Pancreas (tissue), 10 donors: ENCODE results near the gene WDFY4. TPM values are rescaled to one million over a fixed set of nuclear protein-coding genes. Genes with fewer than 3 reads are reported as not detected.

Source experiments
- ATAC-seq, 4 donors: fragments of 200-7000 bp; cut with Tn5 transposase; one replicate each; pipeline versions ENCODE4 v1.8.0 to v1.9.1; 2020; ENCODE audit warnings: mild to moderate bottlenecking in 4 of 4, moderate library complexity in 4 of 4
- DNase-seq, 6 donors: peaks; one replicate each; pipeline ENCODE4 v3.0.0-alpha.2; 2020
- FAIRE-seq: peaks from 2 replicates; lab custom pipeline; 2012; peaks lifted over from hg19 to GRCh38; lab: Jason Lieb, UNC
- H3K27ac ChIP-seq, 4 donors: fragments of 200-600 bp; sonication (generic); 1 replicate in 3 of 4; 2 replicates in 1 of 4; pipeline versions ENCODE4 v1.5.0 to v1.8.0; 2020
- H3K27me3 ChIP-seq, 4 donors: fragments of 200-600 bp; one replicate each; pipeline ENCODE4 v1.8.0; 2021
- H3K36me3 ChIP-seq, 3 donors: fragments of 200-600 bp; sonication (generic) in 1 of 3; one replicate each; pipeline versions ENCODE4 v1.5.0 to v1.8.0; 2020 to 2021
- H3K4me1 ChIP-seq, 3 donors: fragments of 200-600 bp; one replicate each; pipeline ENCODE4 v1.8.0; 2021
- H3K4me3 ChIP-seq, 4 donors: fragments of 200-600 bp; sonication (generic) in 2 of 4; one replicate each; pipeline versions ENCODE4 v1.5.0 to v1.8.0; 2020 to 2021
- H3K9me3 ChIP-seq, 4 donors: fragments of 200-600 bp; one replicate each; pipeline ENCODE4 v1.8.0; 2021
- CTCF ChIP-seq, 4 donors: fragments of 200-600 bp; sonication (generic) in 3 of 4; IDR thresholded peaks; one replicate each; pipeline versions ENCODE4 v1.5.0 to v1.8.0; 2021; ENCODE audit warnings: antibody characterized with exemption in 4 of 4
- WGBS, 2 donors: extraction: QIAGEN DNeasy Blood & Tissue Kit; methylation state at CpG; one replicate each; pipeline ENCODE4 v1.1.7; 2013; 5-methylcytosine and 5-hydroxymethylcytosine counted together
- intact Hi-C, 3 donors: fragments of 100-400 bp; cut with DNase I; formaldehyde crosslinking; loops; one replicate each; pipeline versions ENCODE4 v1.11.1 to v1.14.2; 2022
- polyA plus RNA-seq, 2 donors: library from polyadenylated mRNA; stranded (reverse); fragments of 200-250 nt; gene quantifications; one replicate each; pipeline ENCODE4 v1.2.3, GENCODE V29; 2013
- total RNA-seq, 6 donors: library from RNA; stranded (reverse); fragmentation: NEBNext Ultra II Directional in 4 of 6; extraction: Animal tissue kit (Norgen Biotek cat#: 25700) in 4 of 6; gene quantifications; one replicate each; pipeline versions ENCODE4 v1.2.1 to v1.2.4, GENCODE V29; 2021 to 2023
- donor health status: healthy with polysubstance abuse.
- donor health status: DM: no; HTN: no; CAD: no; lungs with moderate emphysema.
- donor health status: DM: no; HTN: no; CAD: no.
- donor health status: control.
- donor health status: control.
- donor health status: Bipolar disorder and iron deficiency.
- donor health status: DM: yes; HTN: yes; CAD: no.
- donor health status: DM: no; HTN: no; CAD: no.
- donor health status: DM: no; HTN: no; CAD: no.
- donor health status: DM: yes; HTN: yes; CAD: no.

Gene WDFY4
- total and polyA plus RNA-seq, 8 donors: 0.14 to 8.4 (median 0.72) TPM

GRCh38 chr10:48834189-48834965 lies 149.7 kb downstream of the WDFY4 start:
- no peak overlapping the region for H3K27ac ChIP-seq
- no peak overlapping the region for H3K4me3 ChIP-seq
- DNase-seq (peak in 3 of 6 donors; percentile 20 to 48 (median 23)), FAIRE-seq (no peak), ATAC-seq (peak; percentile 30 to 83 (median 79))
- intact Hi-C loops: no loop called here
- WGBS, 2 donors: 38 to 46% methylated on average over 2 of the region's 2 CpGs
- H3K27me3 ChIP-seq: no peaks in the 10 kb centered on the region
- no peaks in the 10 kb centered on the region for H3K36me3 ChIP-seq
- no peak for TF ChIP-seq CTCF (IDR thresholded peaks at IDR 0.05)
- no peaks in the 10 kb centered on the region for H3K4me1 ChIP-seq
- no peaks in the 10 kb centered on the region for H3K9me3 ChIP-seq

GRCh38 chr10:48835781-48836180 lies 151.1 kb downstream of the WDFY4 start:
- Histone ChIP-seq H3K27ac (no peak overlapping the region), H3K27me3 (no peaks in the 10 kb centered on the region), H3K4me3 (no peak overlapping the region), H3K36me3 (no peaks in the 10 kb centered on the region), H3K9me3 (no peaks in the 10 kb centered on the region), H3K4me1 (no peaks in the 10 kb centered on the region)
- WGBS, 2 donors: 75 to 80% methylated on average over 2 of the region's 2 CpGs
- DNase-seq (no peak), FAIRE-seq (no peak), ATAC-seq (no peak)
- no peak for TF ChIP-seq CTCF (IDR thresholded peaks at IDR 0.05)
- intact Hi-C loops: no loop called here

- Histone ChIP-seq H3K4me3 (no peak overlapping the region), H3K4me1 (no peaks in the 10 kb centered on the region), H3K36me3 (no peaks in the 10 kb centered on the region), H3K9me3 (no peaks in the 10 kb centered on the region), H3K27me3 (no peaks in the 10 kb centered on the region), H3K27ac (no peak overlapping the region)
- intact Hi-C loops: no loop called here
- TF ChIP-seq CTCF (IDR thresholded peaks at IDR 0.05): no peak
- DNase-seq (no peak), ATAC-seq (no peak), FAIRE-seq (no peak)
- WGBS, 2 donors: 80 to 87% methylated on average over 2 of the region's 2 CpGs
Observed at GRCh38 chr10:48836605-48837004, 151.9 kb downstream of the WDFY4 start.

GRCh38 chr10:48838834-48839233 lies 154.2 kb downstream of the WDFY4 start:
- 59 to 62% methylated on average over 5 of the region's 5 CpGs for WGBS, 2 donors
- ATAC-seq: no peak
- H3K36me3 ChIP-seq: no peaks in the 10 kb centered on the region
- no peaks in the 10 kb centered on the region for H3K9me3 ChIP-seq
- no peak for DNase-seq
- no peak for TF ChIP-seq CTCF (IDR thresholded peaks at IDR 0.05)
- no peaks in the 10 kb centered on the region for H3K4me1 ChIP-seq
- H3K27me3 ChIP-seq: no peaks in the 10 kb centered on the region
- no peak overlapping the region for H3K4me3 ChIP-seq
- no peak for FAIRE-seq
- intact Hi-C loops: no loop called here
- H3K27ac ChIP-seq: no peak overlapping the region
